ENCODE measurements around the gene CD4. TPM values are rescaled to one million over a fixed set of nuclear protein-coding genes. Genes with fewer than 3 reads are reported as not detected.

The CD4 gene
- total RNA-seq, 1 donor, result 1.7 TPM

- H3K4me3 ChIP-seq (ENCODE audit: low read depth, low read length), result no peak overlapping the region
- TF ChIP-seq CTCF (IDR thresholded peaks at IDR 0.05; ENCODE audit: insufficient read depth, low read depth, low read length), result no peak
- no peak for DNase-seq (ENCODE audit: low read depth)
Observed at GRCh38 chr12:6784761-6785160, 4.6 kb upstream of the CD4 start.

GRCh38 chr12:6786416-6787094 is 2.8 kb upstream of the CD4 start:
- DNase-seq (ENCODE audit: low read depth), result no peak
- no peak for TF ChIP-seq CTCF (IDR thresholded peaks at IDR 0.05; ENCODE audit: insufficient read depth, low read depth, low read length)

GRCh38 chr12:6787309-6787708 is 2.0 kb upstream of the CD4 start:
- DNase-seq (ENCODE audit: low read depth), result no peak
- TF ChIP-seq CTCF (IDR thresholded peaks at IDR 0.05; ENCODE audit: insufficient read depth, low read depth, low read length), result no peak
- H3K4me3 ChIP-seq (ENCODE audit: low read depth, low read length), result no peak overlapping the region

More at GRCh38 chr12:6786416-6787094, 2.8 kb upstream of the CD4 start:
- no peak overlapping the region for H3K4me3 ChIP-seq (ENCODE audit: low read depth, low read length)

- TF ChIP-seq CTCF (IDR thresholded peaks at IDR 0.05; ENCODE audit: insufficient read depth, low read depth, low read length), result no peak
- no peak for DNase-seq (ENCODE audit: low read depth)
- H3K4me3 ChIP-seq (ENCODE audit: low read depth, low read length), result no peak overlapping the region
Observed at GRCh38 chr12:6790496-6791150, 1.3 kb downstream of the CD4 start.

GRCh38 chr12:6791931-6792520 is 2.7 kb downstream of the CD4 start:
- H3K4me3 ChIP-seq (ENCODE audit: low read depth, low read length), result no peak overlapping the region
- DNase-seq (ENCODE audit: low read depth), result no peak
- TF ChIP-seq CTCF (IDR thresholded peaks at IDR 0.05; ENCODE audit: insufficient read depth, low read depth, low read length), result no peak

GRCh38 chr12:6792522-6793201 is 3.3 kb downstream of the CD4 start:
- TF ChIP-seq CTCF (IDR thresholded peaks at IDR 0.05; ENCODE audit: insufficient read depth, low read depth, low read length), result no peak
- DNase-seq (ENCODE audit: low read depth), result no peak
- no peak overlapping the region for H3K4me3 ChIP-seq (ENCODE audit: low read depth, low read length)
